Measurements from ENCODE around the gene FCER1G.
A peak's percentile ranks its signal among the peaks of the same experiment; 100 is the strongest.

Gene FCER1G

DNA sequence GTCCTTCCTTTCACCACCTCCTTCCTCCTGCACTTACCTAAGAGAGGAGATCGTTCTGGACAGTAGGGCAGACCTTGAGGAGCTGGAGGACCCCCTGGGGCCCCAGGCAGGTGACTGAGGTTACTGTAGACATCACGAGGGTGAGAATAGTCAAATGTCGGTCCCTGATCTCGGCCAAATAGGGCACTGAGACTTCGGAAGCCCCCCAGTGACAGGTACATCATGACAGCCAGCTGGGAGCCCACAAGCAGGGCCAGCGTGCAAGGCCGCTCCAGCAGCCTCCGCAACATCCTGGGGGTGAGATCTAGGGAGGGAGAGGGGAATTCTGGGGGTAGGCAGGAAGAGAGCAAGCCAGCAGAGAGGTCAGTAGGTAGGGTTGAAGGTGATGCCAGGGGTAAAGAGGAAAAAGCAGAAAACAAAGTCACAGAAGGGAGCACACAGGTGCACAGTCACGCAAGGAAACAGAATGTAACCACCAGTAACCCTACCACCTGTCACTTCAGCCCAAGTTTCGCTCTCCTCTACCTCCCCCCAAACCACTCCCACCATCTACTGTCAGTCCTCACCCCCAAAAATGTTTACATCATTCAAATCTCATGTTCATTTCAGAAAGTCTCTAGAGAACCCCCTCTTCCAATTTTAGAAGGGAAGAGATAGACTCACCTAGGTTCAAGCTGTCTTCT, 39.2 kb upstream of the FCER1G start:
- H3K9me3 ChIP-seq (ENCODE audit: control insufficient read depth, insufficient read depth, low read length), result no peaks in the 10 kb centered on the region
- no peak overlapping the region for H3K9ac ChIP-seq (ENCODE audit: low read depth, low read length)
- H3K27me3 ChIP-seq (ENCODE audit: control insufficient read depth, insufficient read depth, low read length), result no peaks in the 10 kb centered on the region
- H3K4me1 ChIP-seq (ENCODE audit: control insufficient read depth, insufficient read depth, low read length), result peaks cover 9% of the 10 kb centered on the region; the same call in 1 of the 2 replicates
- H3K27ac ChIP-seq (ENCODE audit: low read depth, low read length), result no peak overlapping the region
- peak overlapping the region; percentile 90; the same call in 1 of the 2 replicates for H3K4me3 ChIP-seq (ENCODE audit: low read depth, low read length)
- peaks cover 46% of the 10 kb centered on the region for H3K36me3 ChIP-seq (ENCODE audit: control insufficient read depth, insufficient read depth, low read length)

DNA sequence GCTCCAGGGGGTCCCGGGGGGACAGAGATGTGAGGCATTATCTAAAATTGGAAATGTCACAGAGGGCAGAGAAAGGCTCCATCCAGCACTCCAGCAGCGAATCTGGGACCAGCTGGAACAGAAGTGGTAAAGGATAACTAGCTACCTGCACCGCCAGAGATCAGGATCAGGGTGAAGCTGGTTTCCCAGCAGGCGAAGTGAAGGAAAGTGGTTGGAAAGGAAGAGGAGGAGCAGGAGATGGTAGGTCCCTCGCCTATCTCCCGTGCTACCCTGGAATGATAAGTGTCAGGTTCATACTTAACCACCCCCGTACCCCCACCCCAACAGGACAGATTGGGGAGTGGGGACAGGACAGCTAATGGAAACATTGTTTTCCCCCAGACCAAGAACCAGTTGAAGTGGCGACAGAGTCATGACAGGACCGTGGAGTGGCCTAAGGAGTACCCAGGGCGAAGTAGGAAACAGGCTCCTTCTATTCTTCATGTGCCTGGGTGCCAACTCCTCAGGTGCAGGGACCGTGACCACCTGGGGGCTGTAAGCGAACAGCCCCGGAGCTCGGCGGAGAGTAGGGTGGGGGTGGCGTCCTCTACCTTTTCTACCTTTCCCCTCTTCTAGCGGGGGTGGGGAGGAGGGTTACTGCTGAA, 38.5 kb upstream of the FCER1G start:
- no peaks in the 10 kb centered on the region for H3K27me3 ChIP-seq (ENCODE audit: control insufficient read depth, insufficient read depth, low read length)
- H3K4me1 ChIP-seq (ENCODE audit: control insufficient read depth, insufficient read depth, low read length), result peaks cover 9% of the 10 kb centered on the region; the same call in 1 of the 2 replicates
- peak overlapping the region; percentile 83; the same call in 1 of the 2 replicates for H3K9ac ChIP-seq (ENCODE audit: low read depth, low read length)
- no peaks in the 10 kb centered on the region for H3K9me3 ChIP-seq (ENCODE audit: control insufficient read depth, insufficient read depth, low read length)
- H3K4me3 ChIP-seq (ENCODE audit: low read depth, low read length), result peak overlapping the region; percentile 90
- H3K27ac ChIP-seq (ENCODE audit: low read depth, low read length), result peak overlapping the region; percentile 81
- peaks cover 39% of the 10 kb centered on the region for H3K36me3 ChIP-seq (ENCODE audit: control insufficient read depth, insufficient read depth, low read length)

DNA sequence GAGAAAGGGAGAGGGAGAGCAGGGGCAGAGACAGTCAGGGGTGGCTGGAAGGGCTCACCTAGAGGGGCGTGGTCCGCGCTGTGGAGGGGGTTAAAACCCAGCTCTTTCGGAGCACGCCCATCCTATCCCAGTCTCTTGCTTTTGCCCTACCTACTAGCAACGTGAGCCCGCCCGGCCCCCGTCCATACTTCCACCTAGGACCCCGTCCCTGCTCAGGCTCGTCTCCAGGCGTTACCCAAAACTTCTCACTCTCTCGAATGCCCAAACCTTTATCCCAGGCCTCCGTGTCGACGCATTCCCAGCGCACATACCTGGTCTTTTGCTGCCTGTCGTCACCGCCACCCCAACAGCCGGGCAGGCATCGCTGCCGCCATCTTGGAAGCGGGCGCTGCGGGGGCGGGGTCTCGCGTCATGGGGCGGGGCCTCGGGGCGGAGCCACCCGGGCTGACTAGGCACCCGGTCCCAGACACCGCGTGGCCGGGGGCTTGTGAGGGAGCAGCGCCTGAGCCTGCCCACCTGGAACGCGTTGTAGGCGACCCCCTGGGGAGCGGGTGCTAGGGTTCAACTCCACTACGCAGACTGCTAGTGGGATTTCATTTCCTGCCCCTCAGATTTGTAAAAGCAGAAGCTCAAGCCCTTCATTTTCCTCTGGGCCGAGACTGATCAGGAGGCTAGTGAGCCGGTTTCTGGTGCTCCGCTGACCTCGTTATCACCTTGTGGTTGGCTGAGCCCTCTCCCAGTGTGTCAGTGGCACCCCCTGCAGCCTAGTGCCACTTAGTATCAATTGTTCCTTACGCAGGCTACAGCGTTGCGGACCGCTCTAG, 37.8 kb upstream of the FCER1G start, which contains the start of gene B4GALT3:
Gene B4GALT3 (minus strand): TSS at position 396 of the 824 bp plus-strand sequence. CDS start 1,447 bp downstream, outside the sequence.
- H3K9me3 ChIP-seq (ENCODE audit: control insufficient read depth, insufficient read depth, low read length), result no peaks in the 10 kb centered on the region
- H3K36me3 ChIP-seq (ENCODE audit: control insufficient read depth, insufficient read depth, low read length), result peaks cover 32% of the 10 kb centered on the region
- H3K9ac ChIP-seq (ENCODE audit: low read depth, low read length), result peak within 1 kb of the TSS; percentile 83
- H3K27ac ChIP-seq (ENCODE audit: low read depth, low read length), result peak within 1 kb of the TSS; percentile 81
- H3K27me3 ChIP-seq (ENCODE audit: control insufficient read depth, insufficient read depth, low read length), result no peaks in the 10 kb centered on the region
- peak within 1 kb of the TSS; percentile 90 for H3K4me3 ChIP-seq (ENCODE audit: low read depth, low read length)
- peaks cover 9% of the 10 kb centered on the region; the same call in 1 of the 2 replicates for H3K4me1 ChIP-seq (ENCODE audit: control insufficient read depth, insufficient read depth, low read length)

DNA sequence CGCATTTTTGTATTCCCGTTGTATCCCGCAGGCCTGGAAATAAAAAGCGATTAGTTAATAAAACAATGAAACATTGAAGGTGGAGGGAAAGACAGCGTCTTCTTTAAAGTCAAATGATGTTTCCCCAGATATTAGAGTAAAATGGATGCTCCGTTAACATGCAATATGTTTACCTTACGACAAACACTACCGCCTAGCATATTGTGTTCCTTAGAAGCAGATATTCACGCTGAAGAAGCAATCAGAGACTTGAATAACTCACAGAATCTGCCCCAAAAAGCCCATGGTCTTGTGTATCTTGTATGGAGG, 37.2 kb upstream of the FCER1G start:
- peak overlapping the region; percentile 81 for H3K27ac ChIP-seq (ENCODE audit: low read depth, low read length)
- no peaks in the 10 kb centered on the region for H3K9me3 ChIP-seq (ENCODE audit: control insufficient read depth, insufficient read depth, low read length)
- peaks cover 26% of the 10 kb centered on the region for H3K36me3 ChIP-seq (ENCODE audit: control insufficient read depth, insufficient read depth, low read length)
- H3K27me3 ChIP-seq (ENCODE audit: control insufficient read depth, insufficient read depth, low read length), result no peaks in the 10 kb centered on the region
- peak overlapping the region; percentile 90 for H3K4me3 ChIP-seq (ENCODE audit: low read depth, low read length)
- peaks cover 9% of the 10 kb centered on the region; the same call in 1 of the 2 replicates for H3K4me1 ChIP-seq (ENCODE audit: control insufficient read depth, insufficient read depth, low read length)
- no peak overlapping the region for H3K9ac ChIP-seq (ENCODE audit: low read depth, low read length)

DNA sequence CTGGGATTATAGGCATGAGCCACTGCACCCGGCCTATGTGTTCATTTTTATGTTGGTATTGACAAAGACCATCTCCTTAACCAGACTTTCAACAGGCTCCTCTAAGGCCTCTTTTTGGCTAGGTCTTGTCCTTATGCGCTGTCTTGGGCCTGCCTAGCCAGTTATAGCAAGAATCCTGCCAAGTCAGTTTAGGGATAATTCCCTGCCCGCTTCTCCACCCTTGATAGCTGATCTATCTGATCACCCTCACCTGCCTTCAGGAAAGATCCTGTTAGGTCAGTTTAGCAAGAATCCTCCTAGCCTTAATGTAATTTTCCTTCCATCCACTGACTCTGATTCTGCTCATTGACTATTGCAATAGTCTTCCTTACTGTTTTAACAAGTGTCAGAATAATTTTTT, 35.4 kb upstream of the FCER1G start:
- Histone ChIP-seq H3K27me3 (ENCODE audit: control insufficient read depth, insufficient read depth, low read length) (no peaks in the 10 kb centered on the region), H3K9ac (ENCODE audit: low read depth, low read length) (no peak overlapping the region), H3K9me3 (ENCODE audit: control insufficient read depth, insufficient read depth, low read length) (no peaks in the 10 kb centered on the region), H3K4me1 (ENCODE audit: control insufficient read depth, insufficient read depth, low read length) (peaks cover 9% of the 10 kb centered on the region; the same call in 1 of the 2 replicates), H3K4me3 (ENCODE audit: low read depth, low read length) (no peak overlapping the region), H3K27ac (ENCODE audit: low read depth, low read length) (no peak overlapping the region), H3K36me3 (ENCODE audit: control insufficient read depth, insufficient read depth, low read length) (peaks cover 11% of the 10 kb centered on the region)

DNA sequence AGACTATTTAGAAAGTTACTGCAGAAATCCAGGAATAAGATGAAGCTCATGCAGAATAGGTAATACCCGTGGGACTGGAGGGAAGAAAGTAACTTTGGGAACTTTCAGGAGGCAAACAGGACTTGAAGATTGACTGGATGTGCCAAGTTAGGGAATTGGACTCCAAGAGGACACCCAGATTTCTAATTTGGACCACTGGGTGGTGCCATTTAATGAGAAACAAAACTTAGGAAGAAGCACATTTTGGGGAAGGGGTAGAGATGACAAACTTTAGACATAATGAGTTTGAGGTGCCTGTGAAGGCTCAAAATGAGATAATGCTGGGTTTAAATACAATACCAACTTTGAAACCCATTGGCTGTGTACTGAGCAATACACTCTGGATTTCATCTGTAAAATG, 34.5 kb upstream of the FCER1G start:
- H3K9ac ChIP-seq (ENCODE audit: low read depth, low read length), result no peak overlapping the region
- H3K27me3 ChIP-seq (ENCODE audit: control insufficient read depth, insufficient read depth, low read length), result no peaks in the 10 kb centered on the region
- no peaks in the 10 kb centered on the region for H3K9me3 ChIP-seq (ENCODE audit: control insufficient read depth, insufficient read depth, low read length)
- peaks cover 9% of the 10 kb centered on the region; the same call in 1 of the 2 replicates for H3K4me1 ChIP-seq (ENCODE audit: control insufficient read depth, insufficient read depth, low read length)
- H3K27ac ChIP-seq (ENCODE audit: low read depth, low read length), result no peak overlapping the region
- H3K36me3 ChIP-seq (ENCODE audit: control insufficient read depth, insufficient read depth, low read length), result peaks cover 1% of the 10 kb centered on the region; the same call in 1 of the 2 replicates
- no peak overlapping the region for H3K4me3 ChIP-seq (ENCODE audit: low read depth, low read length)

DNA sequence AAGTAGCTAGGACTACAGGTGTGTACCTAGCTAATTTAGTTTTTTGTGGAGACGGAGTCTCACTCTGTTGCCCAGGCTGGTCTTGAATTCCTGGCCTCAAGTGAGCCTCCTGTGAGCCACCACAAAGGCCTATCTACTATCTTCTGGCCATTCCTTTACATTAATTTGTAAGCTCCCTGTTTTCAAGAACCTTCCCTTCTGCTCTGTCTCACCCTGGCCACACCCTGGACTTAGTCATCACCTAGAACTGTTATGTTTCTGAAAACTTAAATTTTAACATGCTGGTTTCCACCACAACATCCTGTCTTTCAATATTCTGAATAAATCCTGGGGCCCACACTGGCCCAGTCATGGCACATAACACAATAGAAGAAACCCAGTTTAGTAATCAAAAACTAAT, 32.9 kb upstream of the FCER1G start:
- Histone ChIP-seq H3K4me1 (ENCODE audit: control insufficient read depth, insufficient read depth, low read length) (peaks cover 9% of the 10 kb centered on the region; the same call in 1 of the 2 replicates), H3K27ac (ENCODE audit: low read depth, low read length) (no peak overlapping the region), H3K9me3 (ENCODE audit: control insufficient read depth, insufficient read depth, low read length) (no peaks in the 10 kb centered on the region), H3K36me3 (ENCODE audit: control insufficient read depth, insufficient read depth, low read length) (no peaks in the 10 kb centered on the region), H3K4me3 (ENCODE audit: low read depth, low read length) (no peak overlapping the region), H3K27me3 (ENCODE audit: control insufficient read depth, insufficient read depth, low read length) (no peaks in the 10 kb centered on the region), H3K9ac (ENCODE audit: low read depth, low read length) (no peak overlapping the region)

DNA sequence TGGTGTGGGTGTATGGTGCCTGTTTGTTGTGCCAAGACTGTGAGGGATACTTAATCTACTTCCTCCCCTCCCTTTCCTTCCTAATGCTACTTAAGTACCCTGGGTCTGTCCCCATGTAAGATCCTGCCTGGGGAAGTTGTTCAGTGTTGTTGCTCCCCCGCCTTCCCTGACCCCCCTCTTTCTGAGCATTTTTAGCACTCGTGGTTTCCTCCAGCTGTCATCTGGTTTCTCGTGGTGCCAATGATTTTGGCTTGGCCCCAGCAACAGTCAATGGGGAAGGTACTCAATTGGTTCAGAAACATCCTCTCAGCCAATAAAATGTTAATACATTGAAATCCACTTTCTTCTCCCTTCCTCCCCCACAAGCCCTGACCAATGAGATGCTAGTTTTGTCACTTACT, 29.8 kb upstream of the FCER1G start:
- H3K36me3 ChIP-seq (ENCODE audit: control insufficient read depth, insufficient read depth, low read length), result no peaks in the 10 kb centered on the region
- H3K4me1 ChIP-seq (ENCODE audit: control insufficient read depth, insufficient read depth, low read length), result no peaks in the 10 kb centered on the region
- H3K9ac ChIP-seq (ENCODE audit: low read depth, low read length), result no peak overlapping the region
- no peaks in the 10 kb centered on the region for H3K27me3 ChIP-seq (ENCODE audit: control insufficient read depth, insufficient read depth, low read length)
- no peak overlapping the region for H3K4me3 ChIP-seq (ENCODE audit: low read depth, low read length)
- H3K9me3 ChIP-seq (ENCODE audit: control insufficient read depth, insufficient read depth, low read length), result no peaks in the 10 kb centered on the region
- no peak overlapping the region for H3K27ac ChIP-seq (ENCODE audit: low read depth, low read length)

DNA sequence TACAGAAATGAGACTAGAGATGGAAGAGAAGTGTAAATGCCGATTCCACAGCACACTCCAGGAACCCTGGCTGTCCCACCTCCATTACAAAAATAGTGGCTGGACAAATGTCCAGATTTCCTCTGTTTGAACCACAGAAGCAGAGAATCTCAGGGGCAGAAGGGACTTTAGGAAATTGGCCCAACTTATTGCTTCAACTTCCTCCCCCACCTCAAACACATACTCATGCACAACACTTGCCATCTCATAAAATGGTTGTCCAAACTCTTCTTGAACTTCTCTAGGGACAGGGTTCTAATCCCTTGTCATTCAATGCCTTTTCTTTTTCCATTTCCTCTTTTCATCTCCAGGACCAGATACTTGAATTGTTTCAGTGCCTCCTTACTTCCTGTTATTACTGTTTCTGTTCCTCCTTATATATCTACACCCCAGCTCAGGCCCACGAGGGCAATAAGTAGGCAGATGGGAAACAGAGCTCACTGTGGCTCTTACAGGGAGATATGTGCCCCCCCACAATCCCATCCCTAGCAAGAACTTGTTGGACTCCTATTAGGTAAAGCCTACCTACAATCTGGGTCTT, 29.3 kb upstream of the FCER1G start:
- Histone ChIP-seq H3K27ac (ENCODE audit: low read depth, low read length) (no peak overlapping the region), H3K27me3 (ENCODE audit: control insufficient read depth, insufficient read depth, low read length) (no peaks in the 10 kb centered on the region), H3K4me1 (ENCODE audit: control insufficient read depth, insufficient read depth, low read length) (no peaks in the 10 kb centered on the region), H3K4me3 (ENCODE audit: low read depth, low read length) (no peak overlapping the region), H3K9ac (ENCODE audit: low read depth, low read length) (no peak overlapping the region), H3K9me3 (ENCODE audit: control insufficient read depth, insufficient read depth, low read length) (no peaks in the 10 kb centered on the region), H3K36me3 (ENCODE audit: control insufficient read depth, insufficient read depth, low read length) (no peaks in the 10 kb centered on the region; the same call in 1 of the 2 replicates)

DNA sequence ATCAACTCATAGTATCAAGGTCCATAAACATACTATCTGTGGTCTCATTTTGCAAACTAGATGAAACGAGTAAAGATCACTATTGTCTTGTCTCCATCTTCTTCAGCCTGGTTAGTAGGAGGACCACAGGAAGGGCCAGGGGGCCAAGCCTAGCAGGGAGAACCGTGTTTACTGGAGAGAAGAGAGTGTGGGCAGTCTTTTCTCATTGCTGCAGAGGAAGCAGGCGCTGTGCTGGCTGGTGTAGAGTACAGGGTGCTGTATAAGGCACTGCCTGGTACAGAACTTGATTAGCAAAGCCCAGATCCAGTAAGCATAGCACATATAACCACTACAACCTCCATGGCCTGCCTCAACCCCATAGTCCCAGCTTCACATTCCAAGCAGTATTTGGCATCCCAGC, 27.8 kb upstream of the FCER1G start:
- Histone ChIP-seq H3K4me3 (ENCODE audit: low read depth, low read length) (no peak overlapping the region), H3K9me3 (ENCODE audit: control insufficient read depth, insufficient read depth, low read length) (no peaks in the 10 kb centered on the region)

More for the DNA sequence above, 27.8 kb upstream of the FCER1G start:
- H3K27me3 ChIP-seq (ENCODE audit: control insufficient read depth, insufficient read depth, low read length), result no peaks in the 10 kb centered on the region
- peaks cover 5% of the 10 kb centered on the region for H3K36me3 ChIP-seq (ENCODE audit: control insufficient read depth, insufficient read depth, low read length)
- no peak overlapping the region for H3K27ac ChIP-seq (ENCODE audit: low read depth, low read length)
- H3K4me1 ChIP-seq (ENCODE audit: control insufficient read depth, insufficient read depth, low read length), result no peaks in the 10 kb centered on the region
- H3K9ac ChIP-seq (ENCODE audit: low read depth, low read length), result no peak overlapping the region
